GM19351 (cell line): Measurements from ENCODE around the gene RUFY4.

Experiments used
- ATAC-seq: cut with Tn5 transposase; IDR thresholded peaks from one replicate; pipeline ENCODE4 v1.9.1; 2021; ENCODE audit warnings: mild to moderate bottlenecking, moderate library complexity; ENCODE audit not compliant: unreplicated experiment

RUFY4 gene

GRCh38 chr2:218138047-218138446, 69.0 kb downstream of the RUFY4 start:
- no peak for ATAC-seq
